Thoracic aorta (tissue), 2 donors: ENCODE results near the gene RNF207. TPM values are rescaled to one million over a fixed set of nuclear protein-coding genes. Genes with fewer than 3 reads are reported as not detected.
A peak's percentile ranks its signal among the peaks of the same experiment; 100 is the strongest.

Experiments
- ATAC-seq: fragments of 150-250 bp; one replicate; pipeline ENCODE4 v1.8.0; 2017; ENCODE audit warnings: low read depth; ENCODE audit not compliant: insufficient number of reproducible peaks, low FRiP score
- DNase-seq: peaks from one replicate; pipeline ENCODE4 v3.0.0-alpha.2; 2020; ENCODE audit warnings: low spot score
- H3K27ac ChIP-seq, 2 donors: fragments of 200-600 bp; sonication (generic); 1 replicate in 1 of 2; 2 replicates in 1 of 2; pipeline ENCODE4 v1.5.1; 2016; ENCODE audit warnings: mild to moderate bottlenecking in 2 of 2, moderate library complexity in 2 of 2
- H3K27me3 ChIP-seq: fragments of 200-600 bp; sonication (generic); replicated peaks from 2 replicates; pipeline ENCODE4 v1.6.0; 2016; ENCODE audit warnings: mild to moderate bottlenecking; ENCODE audit not compliant: insufficient read depth
- H3K36me3 ChIP-seq: fragments of 200-600 bp; sonication (generic); one replicate; pipeline ENCODE4 v1.5.1; 2016
- H3K4me1 ChIP-seq, 2 donors: fragments of 200-600 bp; sonication (generic); 1 replicate in 1 of 2; 2 replicates in 1 of 2; pipeline versions ENCODE4 v1.5.1 to v1.6.0; 2016; ENCODE audit warnings: low read depth in 2 of 2, mild to moderate bottlenecking in 1 of 2; ENCODE audit not compliant: control insufficient read depth in 1 of 2
- H3K4me3 ChIP-seq: fragments of 200-600 bp; sonication (generic); 2 replicates; pipeline ENCODE4 v1.5.1; 2016; ENCODE audit warnings: mild to moderate bottlenecking
- H3K9me3 ChIP-seq: fragments of 200-600 bp; sonication (generic); 2 replicates; pipeline ENCODE4 v1.5.1; 2016
- total RNA-seq, 2 donors: library from RNA; depleted of rRNA; stranded (reverse); fragments of >200 nt; gene quantifications; one replicate each; pipeline versions ENCODE4 v1.1.0 to v1.2.3, GENCODE V29; 2016
- TF ChIP-seq, protein P1 (sequence below): fragments of 200-600 bp; sonication (generic); IDR thresholded peaks from one replicate; pipeline ENCODE4 v1.5.1; 2019; ENCODE audit warnings: antibody characterized with exemption

RNF207 gene
- total RNA-seq, 2 donors from 2014 or later: 30.5 to 50.1 TPM

DNA sequence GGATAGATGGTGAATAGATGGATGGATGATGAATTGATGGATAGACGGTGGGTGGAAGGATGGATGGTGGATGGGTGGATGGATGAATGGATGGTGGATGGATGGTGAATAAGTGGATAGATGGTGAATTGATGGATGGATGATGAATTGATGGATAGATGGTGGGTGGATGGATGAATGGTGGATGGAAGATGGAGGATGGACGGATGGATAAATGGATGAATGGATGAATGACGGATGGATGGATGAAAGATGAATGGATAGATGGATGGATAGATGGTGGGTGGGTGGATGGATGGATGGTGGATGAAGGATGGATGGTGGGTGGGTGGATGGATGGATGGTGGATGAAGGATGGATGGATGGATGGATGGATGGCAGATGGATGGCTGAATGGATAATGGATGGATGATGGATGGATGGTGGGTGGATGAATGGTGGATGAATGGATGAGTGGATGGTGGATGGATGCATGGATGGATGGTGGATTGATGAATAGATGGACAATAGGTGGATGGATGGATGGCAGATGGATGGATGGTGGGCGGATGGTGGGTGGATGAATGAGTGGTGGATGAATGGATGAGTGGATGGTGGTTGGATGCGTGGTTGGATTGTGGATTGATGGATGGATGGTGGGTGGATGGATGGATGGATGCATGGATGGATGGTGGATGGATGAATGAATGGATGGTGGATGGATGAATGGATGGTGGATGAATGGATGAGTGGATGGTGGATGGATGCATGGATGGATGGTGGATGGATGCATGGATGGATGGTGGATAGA lies 31.1 kb upstream of the RNF207 start:
- TF ChIP-seq, protein P1, sequence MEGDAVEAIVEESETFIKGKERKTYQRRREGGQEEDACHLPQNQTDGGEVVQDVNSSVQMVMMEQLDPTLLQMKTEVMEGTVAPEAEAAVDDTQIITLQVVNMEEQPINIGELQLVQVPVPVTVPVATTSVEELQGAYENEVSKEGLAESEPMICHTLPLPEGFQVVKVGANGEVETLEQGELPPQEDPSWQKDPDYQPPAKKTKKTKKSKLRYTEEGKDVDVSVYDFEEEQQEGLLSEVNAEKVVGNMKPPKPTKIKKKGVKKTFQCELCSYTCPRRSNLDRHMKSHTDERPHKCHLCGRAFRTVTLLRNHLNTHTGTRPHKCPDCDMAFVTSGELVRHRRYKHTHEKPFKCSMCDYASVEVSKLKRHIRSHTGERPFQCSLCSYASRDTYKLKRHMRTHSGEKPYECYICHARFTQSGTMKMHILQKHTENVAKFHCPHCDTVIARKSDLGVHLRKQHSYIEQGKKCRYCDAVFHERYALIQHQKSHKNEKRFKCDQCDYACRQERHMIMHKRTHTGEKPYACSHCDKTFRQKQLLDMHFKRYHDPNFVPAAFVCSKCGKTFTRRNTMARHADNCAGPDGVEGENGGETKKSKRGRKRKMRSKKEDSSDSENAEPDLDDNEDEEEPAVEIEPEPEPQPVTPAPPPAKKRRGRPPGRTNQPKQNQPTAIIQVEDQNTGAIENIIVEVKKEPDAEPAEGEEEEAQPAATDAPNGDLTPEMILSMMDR: no peak
- H3K27me3 ChIP-seq: no peaks in the 10 kb centered on the region
- no peak for ATAC-seq
- H3K4me3 ChIP-seq: no peak overlapping the region
- no peaks in the 10 kb centered on the region for H3K36me3 ChIP-seq
- no peak overlapping the region for H3K27ac ChIP-seq
- H3K9me3 ChIP-seq: no peaks in the 10 kb centered on the region
- H3K4me1 ChIP-seq: peaks cover 7 to 8% of the 10 kb centered on the region in 2 donors
- no peak for DNase-seq

DNA sequence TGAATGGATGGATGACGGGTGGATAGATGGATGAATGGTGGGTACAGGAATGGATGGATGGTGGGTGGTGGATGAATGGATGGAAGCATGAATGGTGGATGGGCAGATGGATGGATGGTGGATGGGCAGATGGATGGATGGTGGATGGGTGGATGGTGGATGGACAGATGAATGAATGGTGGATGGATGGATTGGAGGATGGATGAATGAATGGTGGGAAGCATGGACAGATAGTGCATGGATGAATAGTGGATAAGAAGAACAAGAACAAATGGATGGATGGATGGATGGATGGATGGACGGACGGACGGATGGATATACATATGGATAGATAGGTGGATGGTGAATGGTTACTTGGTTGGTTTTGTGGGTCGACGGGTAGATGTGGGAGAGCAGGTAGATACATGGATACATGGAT lies 30.5 kb upstream of the RNF207 start:
- DNase-seq: no peak

DNA sequence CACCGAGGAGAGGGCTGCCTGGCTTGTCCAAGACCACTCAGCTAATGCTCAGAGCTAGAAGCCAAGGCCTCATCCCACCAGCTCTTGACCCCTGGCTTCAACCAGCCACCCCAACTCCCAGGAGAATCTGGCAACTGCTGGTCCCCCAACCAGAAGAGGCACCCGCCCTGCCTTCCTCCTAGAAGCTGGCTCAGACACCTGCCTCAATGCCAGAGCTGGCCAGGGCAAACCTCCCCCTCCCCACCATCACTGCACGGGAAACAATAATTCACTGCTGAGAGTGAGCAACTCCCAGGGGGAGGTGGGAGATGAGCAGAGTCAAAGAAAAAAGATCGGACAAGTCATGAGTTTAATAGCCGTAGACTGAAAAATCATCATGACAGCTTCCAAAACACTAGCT lies 29.1 kb upstream of the RNF207 start:
- TF ChIP-seq, protein P1: no peak
- Histone ChIP-seq H3K4me3 (no peak overlapping the region), H3K9me3 (no peaks in the 10 kb centered on the region), H3K4me1 (peaks cover 14 to 25% of the 10 kb centered on the region in 2 donors), H3K27ac (no peak overlapping the region), H3K27me3 (no peaks in the 10 kb centered on the region), H3K36me3 (no peaks in the 10 kb centered on the region)
- DNase-seq: no peak
- ATAC-seq: no peak

More for the DNA sequence above, 30.5 kb upstream of the RNF207 start:
- Histone ChIP-seq H3K9me3 (no peaks in the 10 kb centered on the region), H3K4me3 (no peak overlapping the region), H3K36me3 (no peaks in the 10 kb centered on the region), H3K27me3 (no peaks in the 10 kb centered on the region), H3K4me1 (peaks cover 7 to 12% of the 10 kb centered on the region in 2 donors), H3K27ac (no peak overlapping the region)
- no peak for ATAC-seq
- TF ChIP-seq, protein P1: no peak

DNA sequence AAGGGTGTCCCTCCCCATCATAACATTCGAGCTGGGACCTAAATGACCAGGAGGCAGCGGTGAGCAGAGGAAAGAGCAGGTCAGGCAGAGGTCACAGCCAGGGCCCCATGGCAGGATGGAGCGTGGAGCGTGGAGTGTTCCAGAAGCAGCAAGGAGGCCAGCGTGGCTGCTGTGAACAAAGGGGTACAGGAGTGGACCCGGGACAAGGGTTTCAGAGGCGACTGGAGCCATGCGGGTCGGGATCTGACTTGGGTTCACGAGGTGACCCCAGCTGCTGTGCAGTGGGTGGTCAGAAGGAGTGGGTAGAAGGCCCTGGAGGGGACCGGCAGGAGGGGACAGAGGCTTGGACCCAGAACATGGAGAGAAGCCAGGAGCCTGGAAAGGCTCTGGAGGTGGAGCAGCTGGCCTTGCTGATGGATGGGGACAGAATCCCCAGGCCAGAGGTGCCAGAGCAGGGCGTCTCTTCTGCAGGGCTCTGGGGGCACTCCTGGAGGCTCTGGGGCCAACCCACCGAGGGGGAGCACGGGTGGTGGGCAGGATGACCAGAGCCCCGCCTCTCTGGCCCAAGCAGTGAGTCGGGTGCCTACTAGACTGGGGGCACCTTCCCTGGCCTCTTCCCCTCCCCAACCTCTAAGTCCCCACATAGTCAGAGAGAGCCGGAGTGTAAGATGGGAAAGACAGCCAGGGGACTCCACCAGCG lies 28.1 kb upstream of the RNF207 start:
- Histone ChIP-seq H3K4me1 (peaks cover 14 to 25% of the 10 kb centered on the region in 2 donors), H3K27me3 (no peaks in the 10 kb centered on the region), H3K27ac (no peak overlapping the region), H3K36me3 (no peaks in the 10 kb centered on the region), H3K4me3 (no peak overlapping the region), H3K9me3 (no peaks in the 10 kb centered on the region)
- DNase-seq (no peak), ATAC-seq (no peak)
- TF ChIP-seq, protein P1: no peak

DNA sequence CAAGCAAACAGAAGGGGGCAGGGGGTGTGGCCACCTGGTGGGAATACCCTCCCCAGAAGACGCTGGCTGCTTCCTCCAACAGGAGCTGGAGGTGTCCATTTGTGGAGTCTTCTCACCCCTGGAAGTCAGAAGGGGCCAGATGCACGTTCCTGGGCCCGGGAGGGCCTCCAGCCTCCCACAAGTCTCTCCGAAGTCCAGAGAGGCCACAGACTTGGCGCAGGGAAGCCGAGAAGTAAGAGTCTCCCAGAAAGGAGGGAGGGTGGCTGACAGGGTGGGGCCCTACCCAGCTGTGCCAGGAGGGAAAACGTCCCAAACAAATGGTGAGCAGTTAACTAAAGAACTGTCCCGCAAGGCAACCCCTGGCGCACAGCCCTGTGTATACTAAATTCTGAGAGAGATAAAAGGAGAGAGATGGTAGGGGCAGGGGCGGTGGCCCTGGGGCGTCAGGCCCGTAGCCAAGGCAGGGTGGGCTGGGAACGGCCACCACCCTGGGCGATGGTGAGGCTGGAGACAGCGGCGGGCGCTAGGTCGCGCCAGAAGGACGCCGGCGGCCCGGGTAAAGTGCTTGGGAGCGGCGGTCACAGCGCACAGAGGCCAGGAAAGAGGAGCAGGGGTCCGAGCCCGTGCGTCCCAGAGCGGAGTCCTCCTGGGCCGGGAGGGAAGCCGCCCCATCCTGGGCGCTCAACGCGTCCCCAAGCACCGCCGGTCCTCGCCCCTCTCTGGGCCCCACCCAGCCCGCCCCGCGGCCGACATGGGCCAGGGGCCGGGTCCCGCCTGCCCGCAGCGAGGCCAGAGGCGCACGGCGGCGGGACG lies 27.0 kb upstream of the RNF207 start:
- H3K4me1 ChIP-seq: peaks cover 14 to 25% of the 10 kb centered on the region in 2 donors
- H3K4me3 ChIP-seq: peak overlapping the region; percentile 65
- H3K27me3 ChIP-seq: no peaks in the 10 kb centered on the region
- no peak overlapping the region for H3K27ac ChIP-seq
- H3K9me3 ChIP-seq: no peaks in the 10 kb centered on the region
- H3K36me3 ChIP-seq: no peaks in the 10 kb centered on the region
- no peak for DNase-seq
- ATAC-seq: no peak
- TF ChIP-seq, protein P1: no peak
